K562 (cell line): Measurements from ENCODE around the gene CREB5. TPM values are rescaled to one million over a fixed set of nuclear protein-coding genes. Genes with fewer than 3 reads are reported as not detected.

Experiments
- ATAC-seq: fragments of 200-7000 bp; cut with Tn5 transposase; 3 replicates; pipeline ENCODE4 v1.9.1; 2020; ENCODE audit warnings: moderate library complexity
- BruUV-seq: library from RNA; stranded (reverse); fragments of 400-500 nt; replicated peaks from 2 replicates; lab custom pipeline; 2021; lab: Mats Ljungman, UMichigan
- CTCF ChIA-PET: fragments of 300-600 bp; formaldehyde crosslinking; extraction: SDS; loops from one replicate; lab custom pipeline; 2021; ENCODE audit warnings: low intra/inter-chr PET ratio; lab: Yijun Ruan, JAX
- POLR2A ChIA-PET: fragments of 300-600, 350-650 bp; sonication (Branson Sonifier 250); formaldehyde crosslinking; extraction: SDS; loops from one replicate; lab custom pipeline; 2021; ENCODE audit warnings: antibody characterized with exemption, inconsistent platforms; lab: Yijun Ruan, JAX
- DNase-seq, 4 experiments: peaks; one replicate each; pipeline versions ENCODE4 v3.0.0 to v3.0.0-alpha.2; 2011 to 2018; ENCODE audit warnings: low spot score in 3 of 4, mixed read lengths in 3 of 4; ENCODE audit errors: extremely low read depth in 1 of 4
- FAIRE-seq: peaks from 2 replicates; lab custom pipeline; 2011; peaks lifted over from hg19 to GRCh38; lab: Jason Lieb, UNC
- H2AFZ ChIP-seq: 2 replicates; pipeline ENCODE4 v1.6.0; 2011; ENCODE audit warnings: low read depth, low read length, control low read depth, inconsistent platforms
- H3K27ac ChIP-seq: fragments of 200-600 bp; 3 replicates; pipeline ENCODE4 v1.8.0; 2011; ENCODE audit warnings: low read depth, mild to moderate bottlenecking, control low read depth, inconsistent platforms, low read length, moderate library complexity, mixed read lengths; ENCODE audit errors: extremely low read depth
- H3K27me3 ChIP-seq, 2 experiments: fragments of 300-600 bp in 1 of 2; 2 replicates in 1 of 2; 3 replicates in 1 of 2; pipeline versions ENCODE4 v1.6.0 to v1.8.0; 2011; ENCODE audit warnings: inconsistent platforms in 2 of 2, low read length in 2 of 2, mild to moderate bottlenecking in 1 of 2, mixed read lengths in 1 of 2, moderate library complexity in 1 of 2; ENCODE audit not compliant: control insufficient read depth in 2 of 2, insufficient read depth in 2 of 2
- H3K36me3 ChIP-seq: fragments of 300-600 bp; 3 replicates; pipeline ENCODE4 v1.8.0; 2011; ENCODE audit warnings: mild to moderate bottlenecking, low read length, inconsistent platforms; ENCODE audit not compliant: control insufficient read depth, insufficient read depth
- H3K4me1 ChIP-seq, 2 experiments: fragments of 200-600 bp in 1 of 2; replicated peaks in 1 of 2; 2 replicates in 1 of 2; 3 replicates in 1 of 2; pipeline versions ENCODE4 v1.5.1 to v1.8.0; 2011; ENCODE audit warnings: inconsistent platforms in 2 of 2, low read length in 2 of 2, mild to moderate bottlenecking in 1 of 2, mixed read lengths in 1 of 2, moderate library complexity in 1 of 2; ENCODE audit not compliant: control insufficient read depth in 2 of 2, insufficient read depth in 2 of 2
- H3K4me2 ChIP-seq: 2 replicates; pipeline ENCODE4 v1.6.1; 2011; ENCODE audit warnings: low read length, control low read depth, inconsistent platforms, mixed read lengths; ENCODE audit not compliant: insufficient read depth
- H3K4me3 ChIP-seq: fragments of 200-600 bp; sonication (generic), shearing (Covaris generic); 2 replicates; pipeline ENCODE4 v1.5.1; 2016; ENCODE audit warnings: control low read depth, inconsistent platforms
- H3K79me2 ChIP-seq: fragments of 200-600 bp; 3 replicates; pipeline ENCODE4 v1.8.0; 2011; ENCODE audit warnings: low read length, inconsistent platforms; ENCODE audit not compliant: control insufficient read depth, insufficient read depth
- H3K9ac ChIP-seq, 2 experiments: 2 replicates each; pipeline versions ENCODE4 v1.6.0 to v1.6.1; 2011; ENCODE audit warnings: low read depth in 2 of 2, low read length in 2 of 2, control low read depth in 1 of 2, inconsistent platforms in 1 of 2, mild to moderate bottlenecking in 1 of 2, mixed read lengths in 1 of 2; ENCODE audit not compliant: insufficient read depth in 1 of 2
- H3K9me1 ChIP-seq: one replicate; pipeline ENCODE4 v1.6.0; 2011; ENCODE audit warnings: inconsistent platforms, mild to moderate bottlenecking, low read length, moderate library complexity; ENCODE audit not compliant: control insufficient read depth, insufficient read depth
- H3K9me3 ChIP-seq: replicated peaks from 2 replicates; pipeline ENCODE4 v1.5.1; 2011; ENCODE audit warnings: low read depth, low read length, inconsistent platforms; ENCODE audit not compliant: control insufficient read depth, insufficient read depth
- H4K20me1 ChIP-seq: replicated peaks from 2 replicates; pipeline ENCODE4 v1.6.1; 2011; ENCODE audit warnings: low read length, inconsistent platforms, mixed read lengths; ENCODE audit not compliant: control insufficient read depth, insufficient read depth
- ARNT ChIP-seq, 2 experiments: fragments of 450-650 bp; IDR thresholded peaks; 2 replicates each; pipeline ENCODE4 v1.6.1; 2016; ENCODE audit warnings: mild to moderate bottlenecking in 1 of 2
- CC2D1A ChIP-seq: fragments of 450-650 bp; IDR thresholded peaks from 2 replicates; pipeline ENCODE4 v1.6.1; 2017; ENCODE audit warnings: mild to moderate bottlenecking
- KLF13 ChIP-seq: fragments of 450-650 bp; IDR thresholded peaks from 2 replicates; pipeline ENCODE4 v1.6.1; 2016; ENCODE audit warnings: missing genetic modification characterization, low read depth, mild to moderate bottlenecking, missing compliant biosample characterization, moderate library complexity, borderline replicate concordance
- MAX ChIP-seq: sonication (generic); formaldehyde crosslinking; IDR thresholded peaks from 2 replicates; pipeline ENCODE4 v1.9.0; 2022; ENCODE audit warnings: mild to moderate bottlenecking, missing genetic modification reagents
- NFRKB ChIP-seq: fragments of 450-650 bp; IDR thresholded peaks from 2 replicates; pipeline ENCODE4 v1.6.1; 2016; ENCODE audit warnings: low read depth
- POLR2H ChIP-seq: IDR thresholded peaks from 2 replicates; pipeline ENCODE4 v1.6.1; 2016; ENCODE audit warnings: missing genetic modification characterization, low read depth, mild to moderate bottlenecking, control low read depth, missing compliant biosample characterization, moderate library complexity
- RCOR1 ChIP-seq, 2 experiments: IDR thresholded peaks; 2 replicates each; pipeline ENCODE4 v1.6.1; 2012; ENCODE audit warnings: low read depth in 2 of 2, low read length in 2 of 2, borderline replicate concordance in 1 of 2, improper control_type of control experiment in 1 of 2
- SMARCA4 ChIP-seq: fragments of 450-650 bp; IDR thresholded peaks from 2 replicates; pipeline ENCODE4 v1.6.1; 2016
- SPI1 ChIP-seq: IDR thresholded peaks from 2 replicates; pipeline ENCODE4 v1.6.1; 2011; ENCODE audit warnings: low read depth, low read length, control low read depth, borderline replicate concordance
- XRCC3 ChIP-seq: fragments of 450-650 bp; IDR thresholded peaks from 2 replicates; pipeline ENCODE4 v1.6.1; 2017; ENCODE audit warnings: mild to moderate bottlenecking, moderate library complexity
- ZNF175 ChIP-seq: fragments of 200-800 bp; sonication (Bioruptor generic); IDR thresholded peaks from 2 replicates; pipeline ENCODE4 v1.6.1; 2016; ENCODE audit warnings: low read depth, mild to moderate bottlenecking, missing genetic modification characterization, missing compliant biosample characterization
- ZNF518B ChIP-seq: fragments of 250-450 bp; sonication (Bioruptor Pico); IDR thresholded peaks from 2 replicates; pipeline ENCODE4 v1.5.0; 2021; ENCODE audit warnings: mild to moderate bottlenecking, moderate library complexity
- in situ Hi-C: fragments of 300-500 bp; cut with MboI; formaldehyde crosslinking; loops from 4 replicates; pipeline ENCODE4 v1.15.0; 2018; ENCODE audit warnings: inconsistent platforms, mixed read lengths
- intact Hi-C: fragments of 100-400 bp; cut with micrococcal nuclease; formaldehyde crosslinking; loops from 2 replicates; pipeline ENCODE4 v1.14.2; 2022
- polyA plus RNA-seq, 8 experiments: library from polyadenylated mRNA; depleted of rRNA in 4 of 8; stranded (reverse) in 5 of 8; unstranded in 3 of 8; fragments of >200 nt; fragmentation: Nextera tagmentation in 2 of 8; fragmentation: Illumina TruSeq in 1 of 8; extraction: Ambion mirVana in 2 of 8; extraction: Trizol in 1 of 8; gene quantifications; 2 replicates each; pipeline versions ENCODE4 v1.2.1 to v1.2.3, GENCODE V29; 2011 to 2014; ENCODE audit warnings: inconsistent platforms in 1 of 8, missing spikeins in 1 of 8
- total RNA-seq, 7 experiments: library from RNA; depleted of rRNA in 6 of 7; stranded (reverse); fragments of >200 nt in 6 of 7; fragmentation: Illumina TruSeq in 2 of 7; extraction: Trizol in 2 of 7; gene quantifications; 2 replicates each; pipeline versions ENCODE4 v1.2.1 to v1.2.3, GENCODE V29; 2011 to 2021; ENCODE audit warnings: low replicate concordance in 1 of 7
- TF ChIP-seq, protein P1 (sequence below): sonication (generic); formaldehyde crosslinking; IDR thresholded peaks from 2 replicates; pipeline ENCODE4 v1.8.1; 2023; ENCODE audit warnings: mild to moderate bottlenecking, missing genetic modification reagents

The CREB5 gene
- total and polyA plus RNA-seq, 9 of the 15 experiments (the other 6 are each of a cell fraction or from before 2014, with no cell fraction given): 0.33 to 6.4 (median 1.8) TPM

DNA sequence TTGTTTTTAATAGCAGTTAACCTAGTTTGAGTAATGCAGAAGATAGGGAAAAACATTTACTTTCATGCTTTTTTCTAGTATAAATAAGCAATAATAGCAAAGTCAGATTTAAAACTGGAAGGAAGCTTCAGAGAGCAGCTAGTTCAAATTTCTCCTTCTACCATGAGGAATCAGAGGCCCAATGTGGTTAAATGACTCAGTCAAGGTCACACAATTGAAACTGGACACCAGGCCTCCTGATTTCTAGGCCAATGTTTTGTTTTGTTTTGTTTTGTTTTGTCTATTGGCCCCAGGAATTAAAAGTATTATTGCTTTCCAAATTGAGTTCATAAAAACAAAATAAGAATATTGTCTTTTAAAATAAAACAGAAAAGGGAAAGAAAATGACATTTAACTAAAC, 423.5 kb downstream of the CREB5 start:
- no peak overlapping the region for H3K27ac ChIP-seq
- H3K4me3 ChIP-seq: no peak overlapping the region
- intact Hi-C loops (no loop called here), in situ Hi-C loops (no loop called here)
- ATAC-seq (no peak), DNase-seq (no peak), FAIRE-seq (no peak)
- POLR2A ChIA-PET: interaction anchor here (0.9 kb wide), 1 partner anchor 9 kb away, joined by 4 read pairs; no protein-coding TSS in a partner anchor
- H3K9me1 ChIP-seq: no peaks in the 10 kb centered on the region
- no peaks in the 10 kb centered on the region for H3K27me3 ChIP-seq
- H2AFZ ChIP-seq: no peak overlapping the region
- no peaks in the 10 kb centered on the region for H3K4me1 ChIP-seq
- no peak overlapping the region for H3K4me2 ChIP-seq
- H3K79me2 ChIP-seq: no peaks in the 10 kb centered on the region
- no peaks in the 10 kb centered on the region for H3K9me3 ChIP-seq
- BruUV-seq: no TSS peak
- CTCF ChIA-PET: no interaction called here
- no peaks in the 10 kb centered on the region for H3K36me3 ChIP-seq
- TF ChIP-seq, protein P1, sequence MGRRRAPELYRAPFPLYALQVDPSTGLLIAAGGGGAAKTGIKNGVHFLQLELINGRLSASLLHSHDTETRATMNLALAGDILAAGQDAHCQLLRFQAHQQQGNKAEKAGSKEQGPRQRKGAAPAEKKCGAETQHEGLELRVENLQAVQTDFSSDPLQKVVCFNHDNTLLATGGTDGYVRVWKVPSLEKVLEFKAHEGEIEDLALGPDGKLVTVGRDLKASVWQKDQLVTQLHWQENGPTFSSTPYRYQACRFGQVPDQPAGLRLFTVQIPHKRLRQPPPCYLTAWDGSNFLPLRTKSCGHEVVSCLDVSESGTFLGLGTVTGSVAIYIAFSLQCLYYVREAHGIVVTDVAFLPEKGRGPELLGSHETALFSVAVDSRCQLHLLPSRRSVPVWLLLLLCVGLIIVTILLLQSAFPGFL (CRISPR knock-in tag): no peak
- TF ChIP-seq ARNT (IDR thresholded peaks at IDR 0.05) (no peak), KLF13 (tag) (no peak), ZNF175 (CRISPR knock-in tag) (no peak), ZNF518B (CRISPR knock-in tag) (no peak), RCOR1 (IDR thresholded peaks at IDR 0.05; ENCODE audit: borderline replicate concordance in 1 of 2, low read depth in 2 of 2, low read length in 2 of 2) (no peak), CC2D1A (no peak), SMARCA4 (no peak), POLR2H (tag) (no peak), XRCC3 (no peak), SPI1 (no peak), MAX (CRISPR knock-in tag) (no peak), NFRKB (no peak)
- no peak overlapping the region for H3K9ac ChIP-seq
- H4K20me1 ChIP-seq: no peaks in the 10 kb centered on the region
